Subcutaneous adipose tissue (tissue), 4 donors: ENCODE measurements around the gene CMIP. TPM values are rescaled to one million over a fixed set of nuclear protein-coding genes. Genes with fewer than 3 reads are reported as not detected.

Source experiments
- total RNA-seq, 4 donors: library from RNA; depleted of rRNA; stranded (reverse); fragments of >200 nt; gene quantifications; one replicate each; pipeline ENCODE4 v1.1.0, GENCODE V29; 2016
- TF ChIP-seq, protein P1 (sequence below): fragments of 450-650 bp; IDR thresholded peaks from one replicate; pipeline ENCODE4 v1.5.1; 2016; ENCODE audit warnings: low read depth, mild to moderate bottlenecking, control low read depth, antibody characterized with exemption, moderate library complexity

The CMIP gene
- total RNA-seq, 4 donors from 2014 or later = 19.9 to 40.3 (median 26.0) TPM

DNA sequence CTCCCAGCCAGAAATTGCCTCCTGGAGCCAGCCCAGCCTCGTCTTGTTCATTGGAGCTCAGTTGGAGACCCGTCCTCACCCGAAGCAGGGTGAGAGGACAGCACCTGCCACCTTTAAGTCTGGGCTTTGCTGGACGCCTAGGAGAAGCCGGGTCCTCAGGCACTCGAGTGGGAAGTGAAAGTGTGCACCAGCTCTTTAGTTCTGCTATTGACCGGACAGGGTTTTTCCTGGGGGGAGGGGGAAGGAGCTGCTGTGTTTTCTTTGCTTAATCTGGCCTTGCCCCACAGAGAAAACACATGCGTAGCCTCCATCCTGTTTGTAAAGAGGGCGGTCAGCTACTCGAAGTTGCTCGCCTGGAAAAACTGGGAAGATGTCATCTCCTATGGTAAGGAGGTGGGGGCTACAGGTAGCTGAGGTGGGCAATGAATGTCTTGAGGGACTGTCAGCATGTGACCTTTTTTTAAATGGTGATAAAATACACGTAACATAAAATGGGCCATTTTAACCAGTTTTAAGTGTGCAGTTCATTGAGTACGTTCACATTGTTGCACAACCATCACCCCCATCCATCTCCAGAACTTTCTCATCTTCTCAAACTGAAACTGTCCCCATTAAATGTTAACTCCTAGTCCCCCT lies 34.4 kb downstream of the CMIP start:
- TF ChIP-seq, protein P1, sequence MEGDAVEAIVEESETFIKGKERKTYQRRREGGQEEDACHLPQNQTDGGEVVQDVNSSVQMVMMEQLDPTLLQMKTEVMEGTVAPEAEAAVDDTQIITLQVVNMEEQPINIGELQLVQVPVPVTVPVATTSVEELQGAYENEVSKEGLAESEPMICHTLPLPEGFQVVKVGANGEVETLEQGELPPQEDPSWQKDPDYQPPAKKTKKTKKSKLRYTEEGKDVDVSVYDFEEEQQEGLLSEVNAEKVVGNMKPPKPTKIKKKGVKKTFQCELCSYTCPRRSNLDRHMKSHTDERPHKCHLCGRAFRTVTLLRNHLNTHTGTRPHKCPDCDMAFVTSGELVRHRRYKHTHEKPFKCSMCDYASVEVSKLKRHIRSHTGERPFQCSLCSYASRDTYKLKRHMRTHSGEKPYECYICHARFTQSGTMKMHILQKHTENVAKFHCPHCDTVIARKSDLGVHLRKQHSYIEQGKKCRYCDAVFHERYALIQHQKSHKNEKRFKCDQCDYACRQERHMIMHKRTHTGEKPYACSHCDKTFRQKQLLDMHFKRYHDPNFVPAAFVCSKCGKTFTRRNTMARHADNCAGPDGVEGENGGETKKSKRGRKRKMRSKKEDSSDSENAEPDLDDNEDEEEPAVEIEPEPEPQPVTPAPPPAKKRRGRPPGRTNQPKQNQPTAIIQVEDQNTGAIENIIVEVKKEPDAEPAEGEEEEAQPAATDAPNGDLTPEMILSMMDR = no peak

- TF ChIP-seq, protein P1 = no peak
Measured at GRCh38 chr16:81480606-81481206, 36.1 kb downstream of the CMIP start.

GRCh38 chr16:81481207-81481821 lies 36.7 kb downstream of the CMIP start:
- TF ChIP-seq, protein P1 = no peak

- TF ChIP-seq, protein P1 = no peak
Measured at GRCh38 chr16:81482329-81483063, 37.9 kb downstream of the CMIP start.

DNA sequence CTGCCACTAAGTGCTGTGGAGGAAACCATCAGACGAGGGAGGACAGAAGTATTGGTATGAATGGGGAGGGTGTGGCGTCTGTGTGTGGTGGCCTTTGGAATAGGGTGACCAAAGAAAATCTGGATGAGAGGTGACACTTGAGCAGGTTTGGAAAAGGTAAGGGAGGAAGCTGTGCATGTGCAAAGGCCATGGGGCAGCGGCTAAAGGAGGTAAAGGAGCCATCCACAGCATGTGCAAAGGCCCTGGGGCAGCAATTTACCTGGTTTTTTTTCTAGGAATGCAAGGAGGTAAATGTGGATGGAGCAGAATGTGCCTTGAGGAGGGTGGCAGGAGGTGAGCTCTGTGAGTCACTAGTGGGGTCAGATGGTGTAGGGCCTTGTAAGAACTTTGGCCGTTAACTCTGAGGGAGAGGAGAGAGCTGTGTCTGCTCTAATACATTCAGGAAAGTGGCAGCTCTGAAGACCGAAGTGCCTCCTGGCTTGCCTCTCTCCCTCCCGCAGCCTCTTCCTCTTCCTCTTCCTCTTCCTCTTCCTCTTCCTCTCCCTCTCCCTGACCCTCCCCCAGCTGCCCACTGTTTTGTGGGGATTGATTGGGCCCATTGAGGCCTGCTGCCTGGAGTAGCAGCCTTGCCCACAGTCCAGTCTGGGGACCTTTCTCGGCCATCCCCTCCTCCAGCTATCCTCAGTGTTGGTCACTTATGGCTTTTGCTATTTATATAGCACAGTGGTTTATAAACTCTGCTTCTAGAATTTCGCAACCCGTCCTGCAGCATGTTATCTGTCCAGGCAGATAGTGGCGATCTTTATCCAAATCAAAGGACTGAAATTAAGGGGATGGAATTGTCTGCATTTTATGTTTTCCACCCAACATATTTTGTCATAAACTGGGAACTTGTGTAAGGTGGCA lies 38.7 kb downstream of the CMIP start:
- TF ChIP-seq, protein P1 = no peak

DNA sequence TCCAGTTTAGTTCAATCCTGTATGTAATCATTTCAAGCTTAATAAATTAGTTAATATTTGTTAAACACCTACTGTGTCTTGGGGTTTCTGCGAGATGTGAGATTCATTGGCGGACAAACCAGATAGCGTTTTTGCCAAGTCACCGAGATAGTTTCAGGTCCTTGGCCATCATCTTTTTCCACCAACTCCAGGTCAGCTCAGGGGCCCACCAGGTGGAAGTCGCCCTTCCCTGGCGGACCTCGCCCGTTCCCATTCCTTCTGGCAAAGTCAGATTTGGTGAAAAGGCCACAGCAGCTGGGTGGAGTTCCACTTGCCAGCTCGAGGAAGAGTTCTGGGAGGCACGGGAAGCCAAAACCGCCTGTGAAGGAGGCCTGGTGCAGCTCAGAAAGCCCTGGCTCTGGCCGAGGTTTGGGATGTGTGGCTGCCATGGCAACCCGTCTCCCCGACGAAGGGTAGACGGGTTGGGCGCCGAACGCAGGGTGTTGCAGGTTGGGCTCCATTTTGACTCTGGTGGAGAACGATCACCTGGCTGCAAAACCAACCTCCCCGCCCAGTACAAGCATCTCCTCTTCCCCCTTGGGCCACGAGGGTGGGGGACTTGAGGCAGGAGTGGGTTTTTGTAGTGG lies 39.5 kb downstream of the CMIP start:
- TF ChIP-seq, protein P1 = no peak
